ENCODE data around the gene KRT75.

GRCh38 chr12:52383331-52383730 lies 50.8 kb downstream of the KRT75 start:
- TF ChIP-seq CTCF (IDR thresholded peaks at IDR 0.05) (no peak), EZH2 (IDR thresholded peaks at IDR 0.05) (no peak), EZH2phosphoT487 (IDR thresholded peaks at IDR 0.05) (no peak)

Data from neural progenitor cell (in vitro differentiated cells).